ENCODE results near the gene NXNL2. TPM values are rescaled to one million over a fixed set of nuclear protein-coding genes. Genes with fewer than 3 reads are reported as not detected.
A peak's percentile ranks its signal among the peaks of the same experiment; 100 is the strongest.

The NXNL2 gene
- total and polyA plus RNA-seq, 8 donors = 0.43 to 1.1 TPM; not detected in 6

- H3K27me3 ChIP-seq = peaks cover 0 to 7% (median 0%) of the 10 kb centered on the region in 3 donors
- no peak overlapping the region for H3K4me3 ChIP-seq
- intact Hi-C loops (cut with DNase I; ENCODE audit: low total_unique reads) = no loop called here
- TF ChIP-seq EP300 (IDR thresholded peaks at IDR 0.05) (no peak), POLR2AphosphoS5 (IDR thresholded peaks at IDR 0.05) (no peak), POLR2A (IDR thresholded peaks at IDR 0.05) (no peak), CTCF (IDR thresholded peaks at IDR 0.05) (no peak)
- H3K27ac ChIP-seq = no peak overlapping the region
- DNase-seq = peak in 1 of 2 donors; percentile 26
- H3K36me3 ChIP-seq = no peaks in the 10 kb centered on the region
- no peaks in the 10 kb centered on the region for H3K9me3 ChIP-seq
- WGBS, 5 donors = 36 to 61% (median 52%) methylated on average over 4 of the region's 4 CpGs
- no peaks in the 10 kb centered on the region for H3K4me1 ChIP-seq
These were observed 13.7 kb upstream of the NXNL2 start for GRCh38 chr9:88521308-88521707.

GRCh38 chr9:88522360-88522759 is 12.6 kb upstream of the NXNL2 start:
- H3K9me3 ChIP-seq = no peaks in the 10 kb centered on the region

GRCh38 chr9:88523056-88523455 is 11.9 kb upstream of the NXNL2 start:
- Histone ChIP-seq H3K27me3 (peaks cover 0 to 7% (median 0%) of the 10 kb centered on the region in 3 donors), H3K36me3 (no peaks in the 10 kb centered on the region), H3K9me3 (no peaks in the 10 kb centered on the region), H3K4me1 (no peaks in the 10 kb centered on the region), H3K27ac (no peak overlapping the region), H3K4me3 (no peak overlapping the region)
- intact Hi-C loops (cut with DNase I; ENCODE audit: low total_unique reads) = no loop called here
- TF ChIP-seq POLR2A (IDR thresholded peaks at IDR 0.05) = no peak
- peak in 1 of 2 donors; percentile 10 for DNase-seq
- 85 to 96% (median 88%) methylated on average over 3 of the region's 3 CpGs for WGBS, 5 donors

More at GRCh38 chr9:88522360-88522759, 12.6 kb upstream of the NXNL2 start:
- no peak for TF ChIP-seq POLR2A (IDR thresholded peaks at IDR 0.05)
- TF ChIP-seq CTCF (IDR thresholded peaks at IDR 0.05) = no peak
- no peak for TF ChIP-seq EP300 (IDR thresholded peaks at IDR 0.05)
- TF ChIP-seq POLR2AphosphoS5 (IDR thresholded peaks at IDR 0.05) = no peak
- H3K4me3 ChIP-seq = no peak overlapping the region
- no peak overlapping the region for H3K27ac ChIP-seq
- H3K36me3 ChIP-seq = no peaks in the 10 kb centered on the region
- peaks cover 0 to 7% (median 0%) of the 10 kb centered on the region in 3 donors for H3K27me3 ChIP-seq
- no peaks in the 10 kb centered on the region for H3K4me1 ChIP-seq
- intact Hi-C loops (cut with DNase I; ENCODE audit: low total_unique reads) = no loop called here
- WGBS, 5 donors = 86 to 92% (median 91%) methylated on average over 4 of the region's 4 CpGs
- no peak for DNase-seq

- H3K9me3 ChIP-seq = no peaks in the 10 kb centered on the region
- H3K27me3 ChIP-seq = peaks cover 0 to 1% (median 0%) of the 10 kb centered on the region in 3 donors
- H3K4me3 ChIP-seq = no peak overlapping the region
- no peak for DNase-seq
- intact Hi-C loops (cut with DNase I; ENCODE audit: low total_unique reads) = no loop called here
- peaks cover 0 to 10% (median under 1%) of the 10 kb centered on the region in 4 donors for H3K4me1 ChIP-seq
- H3K36me3 ChIP-seq = no peaks in the 10 kb centered on the region
- 80 to 90% (median 86%) methylated on average over 8 of the region's 8 CpGs for WGBS, 5 donors
- H3K27ac ChIP-seq = no peak overlapping the region
- TF ChIP-seq EP300 (IDR thresholded peaks at IDR 0.05) (no peak), CTCF (IDR thresholded peaks at IDR 0.05) (no peak), POLR2AphosphoS5 (IDR thresholded peaks at IDR 0.05) (no peak), POLR2A (IDR thresholded peaks at IDR 0.05) (no peak)
These were observed 10.1 kb upstream of the NXNL2 start for GRCh38 chr9:88524911-88525310.

- Histone ChIP-seq H3K36me3 (no peaks in the 10 kb centered on the region), H3K27ac (no peak overlapping the region), H3K4me1 (peaks cover 0 to 25% (median 11%) of the 10 kb centered on the region in 4 donors), H3K27me3 (peaks cover 0 to 13% (median 0%) of the 10 kb centered on the region in 3 donors), H3K4me3 (no peak overlapping the region), H3K9me3 (no peaks in the 10 kb centered on the region)
- 59 to 76% (median 68%) methylated on average over 7 of the region's 7 CpGs for WGBS, 5 donors
- intact Hi-C loops (cut with DNase I; ENCODE audit: low total_unique reads) = no loop called here
- TF ChIP-seq CTCF (IDR thresholded peaks at IDR 0.05) (no peak), POLR2A (IDR thresholded peaks at IDR 0.05) (no peak), EP300 (IDR thresholded peaks at IDR 0.05) (no peak), POLR2AphosphoS5 (IDR thresholded peaks at IDR 0.05) (no peak)
- DNase-seq = no peak
These were observed 7.4 kb upstream of the NXNL2 start for GRCh38 chr9:88527618-88528017.
